Measurements from ENCODE around the gene LPP. TPM values are rescaled to one million over a fixed set of nuclear protein-coding genes. Genes with fewer than 3 reads are reported as not detected.
"Not testable (repeated sequence)": the region's sequence is repeated elsewhere in the genome, so short reads cannot be mapped to it uniquely, and the experiment has no call there.

Gene LPP
- total and polyA plus RNA-seq, 4 donors, result 11.1 to 219 (median 66.5) TPM

DNA sequence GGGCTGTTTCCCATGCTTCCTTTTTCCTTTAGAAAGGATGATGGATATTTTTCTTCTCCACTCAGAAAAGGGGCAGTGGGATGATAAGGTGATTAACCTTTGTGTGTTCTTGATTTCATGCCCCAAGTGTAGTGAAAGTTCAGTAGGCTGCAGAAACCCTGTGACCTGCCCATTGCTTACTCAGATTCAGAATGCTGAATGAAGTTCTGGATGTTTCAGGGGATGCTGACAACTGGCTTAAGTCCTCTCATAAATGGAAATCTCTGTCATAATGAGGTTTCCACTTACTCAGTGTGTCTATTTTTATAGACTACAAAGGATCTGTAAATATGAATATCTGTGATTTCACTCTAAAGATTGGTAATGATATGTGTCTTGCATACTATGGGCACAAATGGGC is 546.5 kb downstream of the LPP start:
- TF ChIP-seq, protein P1, sequence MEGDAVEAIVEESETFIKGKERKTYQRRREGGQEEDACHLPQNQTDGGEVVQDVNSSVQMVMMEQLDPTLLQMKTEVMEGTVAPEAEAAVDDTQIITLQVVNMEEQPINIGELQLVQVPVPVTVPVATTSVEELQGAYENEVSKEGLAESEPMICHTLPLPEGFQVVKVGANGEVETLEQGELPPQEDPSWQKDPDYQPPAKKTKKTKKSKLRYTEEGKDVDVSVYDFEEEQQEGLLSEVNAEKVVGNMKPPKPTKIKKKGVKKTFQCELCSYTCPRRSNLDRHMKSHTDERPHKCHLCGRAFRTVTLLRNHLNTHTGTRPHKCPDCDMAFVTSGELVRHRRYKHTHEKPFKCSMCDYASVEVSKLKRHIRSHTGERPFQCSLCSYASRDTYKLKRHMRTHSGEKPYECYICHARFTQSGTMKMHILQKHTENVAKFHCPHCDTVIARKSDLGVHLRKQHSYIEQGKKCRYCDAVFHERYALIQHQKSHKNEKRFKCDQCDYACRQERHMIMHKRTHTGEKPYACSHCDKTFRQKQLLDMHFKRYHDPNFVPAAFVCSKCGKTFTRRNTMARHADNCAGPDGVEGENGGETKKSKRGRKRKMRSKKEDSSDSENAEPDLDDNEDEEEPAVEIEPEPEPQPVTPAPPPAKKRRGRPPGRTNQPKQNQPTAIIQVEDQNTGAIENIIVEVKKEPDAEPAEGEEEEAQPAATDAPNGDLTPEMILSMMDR (IDR thresholded peaks at IDR 0.05; ENCODE audit: control extremely low read depth, extremely low read depth), result no peak
- no peak for DNase-seq

DNA sequence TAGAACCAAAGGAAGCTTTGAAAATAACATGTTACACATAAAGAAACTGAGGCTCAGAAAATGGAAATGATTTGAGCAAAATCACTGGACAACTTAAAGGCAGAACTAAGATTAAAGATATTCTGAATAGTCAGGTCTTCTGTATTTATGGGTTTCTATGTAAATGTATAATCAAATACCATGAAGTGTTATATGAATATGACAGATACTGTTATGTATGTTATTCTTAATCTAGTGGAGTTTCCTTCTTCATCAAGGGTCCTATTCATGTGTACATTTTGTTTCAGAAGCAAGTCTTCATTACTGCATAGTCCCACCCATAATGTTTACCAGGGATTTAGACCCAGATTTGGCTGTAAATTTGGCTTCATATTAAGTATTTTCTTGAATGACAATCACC is 547.0 kb downstream of the LPP start:
- peaks cover 0 to 2% (median 0%) of the 10 kb centered on the region in 4 donors for H3K36me3 ChIP-seq (ENCODE audit: control insufficient read depth in 4 of 4, insufficient read depth in 4 of 4, low read length in 4 of 4)
- no peak overlapping the region for H3K27ac ChIP-seq (ENCODE audit: low read depth in 1 of 2, low read length in 1 of 2)
- DNase-seq (no peak), ATAC-seq (ENCODE audit: insufficient read depth, low FRiP score) (no peak)
- TF ChIP-seq, protein P1 (IDR thresholded peaks at IDR 0.05; ENCODE audit: control extremely low read depth, extremely low read depth), result no peak
- H3K4me3 ChIP-seq, result no peak overlapping the region
- H3K27me3 ChIP-seq (ENCODE audit: control insufficient read depth in 3 of 3, insufficient read depth in 3 of 3, low read length in 2 of 3), result no peaks in the 10 kb centered on the region
- peaks cover 0 to 7% (median 0%) of the 10 kb centered on the region in 5 donors for H3K4me1 ChIP-seq (ENCODE audit: control insufficient read depth in 5 of 5, insufficient read depth in 5 of 5, low read length in 5 of 5)
- no peak overlapping the region for H3K9ac ChIP-seq (ENCODE audit: insufficient read depth in 1 of 2, low read length in 2 of 2)
- H3K9me3 ChIP-seq (ENCODE audit: control insufficient read depth in 4 of 4, insufficient read depth in 3 of 4, low read length in 3 of 4), result no peaks in the 10 kb centered on the region

More for the DNA sequence above, 546.5 kb downstream of the LPP start:
- Histone ChIP-seq H3K4me3 (no peak overlapping the region), H3K36me3 (ENCODE audit: control insufficient read depth in 4 of 4, insufficient read depth in 4 of 4, low read length in 4 of 4) (peaks cover 0 to under 1% (median 0%) of the 10 kb centered on the region in 4 donors), H3K9me3 (ENCODE audit: control insufficient read depth in 4 of 4, insufficient read depth in 3 of 4, low read length in 3 of 4) (no peaks in the 10 kb centered on the region), H3K27ac (ENCODE audit: low read depth in 1 of 2, low read length in 1 of 2) (no peak overlapping the region), H3K4me1 (ENCODE audit: control insufficient read depth in 5 of 5, insufficient read depth in 5 of 5, low read length in 5 of 5) (peaks cover 0 to 7% (median 0%) of the 10 kb centered on the region in 5 donors), H3K27me3 (ENCODE audit: control insufficient read depth in 3 of 3, insufficient read depth in 3 of 3, low read length in 2 of 3) (no peaks in the 10 kb centered on the region), H3K9ac (ENCODE audit: insufficient read depth in 1 of 2, low read length in 2 of 2) (no peak overlapping the region)
- ATAC-seq (ENCODE audit: insufficient read depth, low FRiP score), result no peak

DNA sequence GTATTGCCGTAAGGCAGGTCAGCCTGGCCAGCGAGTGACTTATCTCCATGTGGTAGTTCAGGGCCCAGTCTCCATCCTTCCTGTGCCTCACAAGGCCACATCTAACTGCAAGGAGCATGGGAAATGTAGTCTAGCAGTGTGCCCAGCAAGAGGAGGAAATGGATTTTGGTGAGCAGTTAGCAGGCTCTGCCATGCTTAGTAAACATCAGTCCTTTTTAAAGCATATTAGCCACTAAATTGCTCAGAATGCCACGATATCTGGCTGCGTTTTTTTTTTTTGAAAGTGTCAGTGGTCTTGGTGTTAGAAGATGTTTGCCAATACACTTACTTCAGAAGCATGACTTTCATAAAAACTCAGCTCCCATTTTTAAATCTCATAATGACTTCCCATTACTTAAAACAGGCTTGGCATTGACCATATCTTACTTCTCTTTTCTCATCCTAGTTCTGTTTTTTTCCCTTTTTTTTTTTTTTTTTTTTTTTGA is 547.6 kb downstream of the LPP start:
- Histone ChIP-seq H3K4me1 (ENCODE audit: control insufficient read depth in 5 of 5, insufficient read depth in 5 of 5, low read length in 5 of 5) (peaks cover 0 to 7% (median 0%) of the 10 kb centered on the region in 5 donors), H3K27ac (ENCODE audit: low read depth in 1 of 2, low read length in 1 of 2) (peak overlapping the region in 1 of 2 donors; percentile 80), H3K36me3 (ENCODE audit: control insufficient read depth in 4 of 4, insufficient read depth in 4 of 4, low read length in 4 of 4) (peaks cover 0 to 2% (median 0%) of the 10 kb centered on the region in 4 donors), H3K9ac (ENCODE audit: insufficient read depth in 1 of 2, low read length in 2 of 2) (no peak overlapping the region), H3K9me3 (ENCODE audit: control insufficient read depth in 4 of 4, insufficient read depth in 3 of 4, low read length in 3 of 4) (no peaks in the 10 kb centered on the region), H3K4me3 (no peak overlapping the region), H3K27me3 (ENCODE audit: control insufficient read depth in 3 of 3, insufficient read depth in 3 of 3, low read length in 2 of 3) (no peaks in the 10 kb centered on the region)
- WGBS, 2 donors, result 47 to 53% methylated on average over 4 of the region's 4 CpGs
- DNase-seq (no peak), ATAC-seq (ENCODE audit: insufficient read depth, low FRiP score) (peak; percentile 41)
- TF ChIP-seq, protein P1 (IDR thresholded peaks at IDR 0.05; ENCODE audit: control extremely low read depth, extremely low read depth), result no peak

DNA sequence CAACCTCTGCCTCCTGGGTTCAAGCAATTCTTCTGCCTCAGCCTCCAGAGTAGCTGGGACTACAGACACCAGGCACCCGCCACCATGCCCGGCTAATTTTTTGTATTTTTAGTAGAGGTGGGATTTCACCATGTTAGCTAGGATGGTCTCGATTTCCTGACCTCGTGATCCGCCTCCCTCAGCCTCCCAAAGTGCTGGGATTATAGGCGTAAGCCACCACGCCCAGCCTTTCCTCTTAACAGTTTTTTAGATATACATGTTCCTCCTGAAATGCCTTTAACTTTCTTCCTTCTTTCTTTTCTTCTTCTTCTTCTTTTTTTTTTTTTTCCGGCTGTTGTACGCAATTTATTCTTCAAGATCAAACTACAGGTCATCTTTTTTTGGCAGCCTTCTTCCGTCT is 548.1 kb downstream of the LPP start:
- H3K4me3 ChIP-seq; DNase-seq; ATAC-seq (ENCODE audit: insufficient read depth, low FRiP score); H3K9ac ChIP-seq (ENCODE audit: insufficient read depth in 1 of 2, low read length in 2 of 2); H3K9me3 ChIP-seq (ENCODE audit: control insufficient read depth in 4 of 4, insufficient read depth in 3 of 4, low read length in 3 of 4); H3K27me3 ChIP-seq (ENCODE audit: control insufficient read depth in 3 of 3, insufficient read depth in 3 of 3, low read length in 2 of 3); H3K27ac ChIP-seq (ENCODE audit: low read depth in 1 of 2, low read length in 1 of 2); H3K4me1 ChIP-seq (ENCODE audit: control insufficient read depth in 5 of 5, insufficient read depth in 5 of 5, low read length in 5 of 5); H3K36me3 ChIP-seq (ENCODE audit: control insufficient read depth in 4 of 4, insufficient read depth in 4 of 4, low read length in 4 of 4): not testable (repeated sequence)
- WGBS, 2 donors, result 49 to 73% methylated on average over 10 of the region's 10 CpGs
